Gastrocnemius medialis (tissue), 4 donors: ENCODE results near the gene IL13.

Experiments
- POLR2A ChIP-seq, 2 donors: fragments of 450-650 bp; IDR thresholded peaks; one replicate each; pipeline ENCODE4 v1.6.1; 2017; ENCODE audit warnings: antibody characterized with exemption in 2 of 2, mild to moderate bottlenecking in 2 of 2, moderate library complexity in 2 of 2
- TF ChIP-seq, protein P1 (sequence below), 5 experiments: fragments of 450-650 bp in 3 of 5; fragments of 200-600 bp in 2 of 5; sonication (generic) in 2 of 5; IDR thresholded peaks in 4 of 5; conservative IDR thresholded peaks in 1 of 5; 1 replicate in 4 of 5; 2 replicates in 1 of 5; pipeline ENCODE4 v1.5.1; 2016 to 2019; ENCODE audit warnings: antibody characterized with exemption in 5 of 5, mild to moderate bottlenecking in 3 of 5, moderate library complexity in 3 of 5

DNA sequence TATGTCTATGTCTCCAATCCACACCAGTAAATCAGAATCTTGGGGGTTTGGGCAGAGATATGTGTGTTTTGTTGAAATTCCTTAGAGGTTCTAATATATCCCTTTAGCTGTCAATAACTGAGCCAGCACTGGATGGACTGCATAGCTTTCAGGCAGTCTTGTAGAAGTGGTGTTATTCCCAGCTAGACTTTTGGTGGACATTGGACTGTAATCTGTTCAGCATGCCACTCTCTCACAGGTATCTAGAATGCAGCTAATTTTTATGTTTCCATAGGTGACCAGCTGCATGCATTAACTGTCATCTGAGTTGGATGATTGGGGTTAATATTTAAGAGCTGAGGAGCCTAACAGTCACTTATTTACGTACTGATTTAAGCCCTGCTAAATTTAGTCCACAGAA is 45.1 kb upstream of the IL13 start:
- TF ChIP-seq, protein P1, sequence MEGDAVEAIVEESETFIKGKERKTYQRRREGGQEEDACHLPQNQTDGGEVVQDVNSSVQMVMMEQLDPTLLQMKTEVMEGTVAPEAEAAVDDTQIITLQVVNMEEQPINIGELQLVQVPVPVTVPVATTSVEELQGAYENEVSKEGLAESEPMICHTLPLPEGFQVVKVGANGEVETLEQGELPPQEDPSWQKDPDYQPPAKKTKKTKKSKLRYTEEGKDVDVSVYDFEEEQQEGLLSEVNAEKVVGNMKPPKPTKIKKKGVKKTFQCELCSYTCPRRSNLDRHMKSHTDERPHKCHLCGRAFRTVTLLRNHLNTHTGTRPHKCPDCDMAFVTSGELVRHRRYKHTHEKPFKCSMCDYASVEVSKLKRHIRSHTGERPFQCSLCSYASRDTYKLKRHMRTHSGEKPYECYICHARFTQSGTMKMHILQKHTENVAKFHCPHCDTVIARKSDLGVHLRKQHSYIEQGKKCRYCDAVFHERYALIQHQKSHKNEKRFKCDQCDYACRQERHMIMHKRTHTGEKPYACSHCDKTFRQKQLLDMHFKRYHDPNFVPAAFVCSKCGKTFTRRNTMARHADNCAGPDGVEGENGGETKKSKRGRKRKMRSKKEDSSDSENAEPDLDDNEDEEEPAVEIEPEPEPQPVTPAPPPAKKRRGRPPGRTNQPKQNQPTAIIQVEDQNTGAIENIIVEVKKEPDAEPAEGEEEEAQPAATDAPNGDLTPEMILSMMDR (IDR thresholded peaks at IDR 0.05 in 4 of 5, conservative IDR thresholded peaks at IDR 0.05 in 1 of 5): no peak
- TF ChIP-seq POLR2A (IDR thresholded peaks at IDR 0.05): no peak
